ENCODE data around the gene ZNF593.

GRCh38 chr1:26158271-26158907 is 11.3 kb upstream of the ZNF593 start:
- no peak for TF ChIP-seq CTCF (IDR thresholded peaks at IDR 0.05; ENCODE audit: low read depth, low read length)
- TF ChIP-seq EZH2phosphoT487 (IDR thresholded peaks at IDR 0.05; ENCODE audit: low read depth): no peak
